ENCODE results near the gene TXNRD1.
"Not testable (repeated sequence)": the region's sequence is repeated elsewhere in the genome, so short reads cannot be mapped to it uniquely, and the experiment has no call there.

The TXNRD1 gene

DNA sequence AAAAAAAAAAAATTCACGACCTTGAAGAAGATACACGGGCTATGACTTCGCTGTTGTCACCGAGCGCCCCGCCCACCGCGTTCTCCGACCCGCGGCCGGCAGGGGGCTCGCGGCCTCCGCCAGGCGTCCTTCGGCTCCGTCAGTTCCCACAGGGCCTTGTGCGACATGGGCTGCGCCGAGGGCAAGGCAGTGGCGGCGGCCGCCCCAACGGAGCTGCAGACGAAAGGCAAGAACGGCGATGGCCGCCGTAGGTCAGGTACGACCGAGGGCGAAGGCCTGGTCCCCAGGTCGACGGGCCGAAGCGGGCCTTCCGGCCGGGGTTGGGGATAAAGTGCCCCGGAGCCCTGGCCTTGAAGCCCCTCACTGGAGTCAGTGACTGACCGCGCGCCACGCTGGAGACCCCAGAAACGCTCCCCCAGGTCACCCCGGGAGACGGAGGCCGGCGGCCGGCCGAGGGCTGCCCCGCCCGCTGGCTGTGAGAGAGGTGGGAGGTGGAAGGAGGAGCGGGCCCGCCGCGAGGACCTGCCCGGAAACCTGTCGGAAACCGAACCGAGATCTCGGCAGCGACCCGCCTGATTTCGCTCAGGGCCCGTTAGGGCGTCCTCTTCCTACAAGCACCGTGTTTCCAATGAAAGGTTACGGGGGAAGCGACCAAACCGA lies at the start of gene TXNRD1:
Gene TXNRD1 (plus strand): TSS at position 142 of the 660 bp plus-strand sequence. CDS start 24 bp downstream, at position 166.
- DNase-seq = peak; percentile 88

DNA sequence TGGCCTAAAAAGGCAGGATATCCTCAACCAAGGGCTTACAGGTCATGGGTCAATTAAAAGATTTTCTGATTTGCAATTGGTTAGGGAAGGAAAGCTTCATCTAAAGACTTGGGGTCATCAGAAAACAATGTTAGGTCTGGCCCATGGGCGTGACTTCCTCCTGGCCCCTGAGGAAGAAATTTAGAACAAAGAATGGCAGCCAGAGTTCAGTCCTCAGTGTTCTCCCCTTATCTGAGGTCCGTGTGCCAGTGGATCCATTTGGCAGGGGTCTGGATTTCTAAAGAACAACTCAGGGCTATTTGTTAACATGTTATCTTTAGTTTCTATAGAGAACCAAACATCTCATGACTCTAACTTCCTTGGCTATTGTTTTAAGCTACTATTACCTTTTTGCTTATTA lies 49.8 kb upstream of the TXNRD1 start:
- no peak for DNase-seq

DNA sequence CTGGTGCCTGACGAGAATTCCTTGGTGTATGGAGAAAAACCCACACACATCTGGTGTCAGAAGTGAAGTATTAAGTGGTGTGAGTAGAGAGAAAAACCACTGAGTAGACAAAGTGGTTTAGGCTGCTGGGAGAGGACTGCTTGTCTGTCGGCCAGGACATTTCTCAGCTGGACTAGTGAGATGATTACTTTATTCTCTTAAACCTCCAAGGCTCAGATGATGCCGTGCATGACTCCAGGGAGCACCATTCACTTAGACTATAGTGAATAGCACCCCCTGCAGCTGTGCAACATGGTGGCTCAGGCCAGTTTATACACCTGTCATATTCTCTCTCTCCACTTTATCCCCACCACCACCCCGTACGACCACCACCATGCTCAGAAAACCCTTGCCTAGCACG lies 49.1 kb upstream of the TXNRD1 start:
- DNase-seq = no peak

- no peak for DNase-seq
Observed at GRCh38 chr12:104167519-104168458, 47.8 kb upstream of the TXNRD1 start.

DNA sequence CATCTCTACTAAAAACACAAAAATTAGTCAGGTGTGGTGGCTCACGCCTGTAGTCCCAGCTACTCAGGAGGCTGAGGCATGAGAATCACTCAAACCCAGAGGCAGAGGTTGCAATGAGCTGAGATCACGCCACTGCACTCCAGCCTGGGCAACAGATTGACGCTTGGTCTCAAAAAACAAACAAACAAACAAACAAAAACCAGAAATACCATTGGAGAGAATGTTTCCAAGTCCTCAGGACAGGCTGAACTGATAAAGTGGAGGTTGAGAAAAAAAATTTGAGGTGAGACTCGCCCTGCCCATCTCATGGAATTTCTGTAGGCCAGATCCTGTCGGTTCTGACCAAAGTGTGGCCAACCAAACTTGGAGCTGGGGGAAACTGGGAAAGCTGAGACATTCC lies 47.0 kb upstream of the TXNRD1 start:
- no peak for DNase-seq

- DNase-seq = no peak
Observed at GRCh38 chr12:104171785-104172569, 43.6 kb upstream of the TXNRD1 start.

GRCh38 chr12:104172570-104172947 lies 43.0 kb upstream of the TXNRD1 start:
- no peak for DNase-seq

DNA sequence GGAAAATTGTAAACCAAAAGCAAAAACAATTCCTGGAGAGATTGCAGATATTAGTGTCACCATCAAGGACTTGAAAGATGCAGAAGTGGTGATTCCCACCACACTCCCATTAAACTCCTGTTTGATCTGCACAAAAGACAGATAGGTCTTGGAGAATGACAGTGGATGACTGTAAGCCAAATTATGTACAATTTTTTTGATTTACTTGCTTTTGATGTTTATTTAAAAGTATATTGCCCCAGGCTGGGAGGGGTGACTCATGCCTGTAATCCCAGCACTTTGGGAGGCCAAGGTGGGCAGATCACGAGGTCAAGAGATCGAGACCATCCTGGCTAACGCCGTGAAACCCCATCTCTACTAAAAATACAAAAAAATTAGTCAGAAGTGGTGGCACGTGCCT lies 41.8 kb upstream of the TXNRD1 start:
- DNase-seq = not testable (repeated sequence)

DNA sequence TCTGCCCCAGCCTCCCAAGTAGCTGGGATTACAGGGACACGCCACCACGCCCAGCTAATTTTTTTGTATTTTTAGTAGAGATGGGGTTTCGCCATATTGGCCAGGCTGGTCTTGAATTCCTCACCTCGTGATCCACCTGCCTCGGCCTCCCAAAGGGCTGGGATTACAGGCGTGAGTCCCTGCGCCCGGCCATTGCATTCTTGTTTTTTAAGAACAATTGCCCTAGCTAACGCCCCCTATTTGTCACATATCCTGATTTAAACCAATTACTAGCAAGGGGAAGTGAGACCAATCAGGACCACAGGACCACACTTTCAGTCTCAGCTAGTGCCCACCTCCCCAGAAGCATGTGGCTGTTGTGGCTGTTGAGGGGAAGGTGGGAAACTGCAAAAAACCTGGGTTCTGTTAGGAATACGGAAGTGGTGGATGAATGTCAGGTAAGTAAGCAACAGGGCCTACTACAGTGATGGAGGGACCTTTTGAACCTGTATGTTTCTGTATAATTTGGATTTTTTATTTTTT lies 39.8 kb upstream of the TXNRD1 start:
- DNase-seq = no peak

DNA sequence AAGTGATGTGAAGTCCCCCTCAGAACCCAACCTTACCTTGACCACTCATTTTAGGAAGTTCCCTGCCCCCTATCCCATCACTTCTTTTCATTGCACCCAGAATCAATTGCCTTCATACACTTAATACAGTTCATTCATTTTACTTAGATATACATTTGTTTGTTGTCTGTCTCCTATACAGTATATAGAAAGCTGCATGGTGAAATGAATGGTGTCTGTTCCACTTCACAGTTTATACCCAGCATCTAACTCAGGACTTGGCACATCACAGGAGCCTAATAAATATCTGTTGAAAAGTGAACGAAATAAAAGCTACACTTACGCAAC lies 38.3 kb upstream of the TXNRD1 start:
- no peak for DNase-seq

GRCh38 chr12:104177663-104178501 lies 37.7 kb upstream of the TXNRD1 start:
- DNase-seq = no peak

- DNase-seq = no peak
Observed at GRCh38 chr12:104180374-104180773, 35.2 kb upstream of the TXNRD1 start.

DNA sequence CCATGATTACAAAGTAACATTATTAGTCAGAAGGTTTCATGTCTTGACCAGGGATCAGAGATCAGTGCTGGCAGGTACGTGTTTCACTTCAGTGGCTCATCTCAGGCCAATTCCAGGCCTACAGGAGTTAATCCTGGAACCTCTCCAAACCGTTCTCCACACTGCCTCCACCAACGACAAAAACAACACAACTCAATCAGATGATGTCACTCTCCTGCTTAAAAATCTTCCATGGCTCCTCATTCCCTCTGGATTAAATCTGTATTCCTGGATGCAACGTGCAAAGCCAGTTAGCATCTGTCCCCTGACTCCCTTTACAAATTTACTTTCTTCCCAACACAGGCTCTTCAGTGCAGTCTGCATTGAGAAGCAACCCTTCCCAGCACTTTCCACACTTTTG lies 34.3 kb upstream of the TXNRD1 start:
- DNase-seq = no peak

DNA sequence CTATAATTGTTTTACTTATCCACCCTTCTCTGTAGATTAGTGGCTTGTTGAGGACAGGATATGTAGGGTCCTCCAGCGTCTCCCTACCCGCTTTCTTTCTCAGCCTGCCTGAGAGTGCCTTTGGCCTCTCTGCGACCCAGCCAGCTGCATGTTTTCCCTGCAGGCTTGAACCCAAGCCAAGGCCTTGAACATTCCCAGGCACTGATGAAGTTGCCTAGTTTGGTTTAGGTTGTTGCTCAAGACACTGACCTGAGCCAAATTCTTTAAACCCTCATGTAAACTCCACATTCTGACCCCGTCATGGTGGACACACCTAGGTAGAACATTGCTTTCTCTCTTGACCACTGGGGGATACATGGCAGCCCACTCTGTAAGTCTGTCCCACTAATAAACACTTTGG lies 33.4 kb upstream of the TXNRD1 start:
- DNase-seq = no peak

GRCh38 chr12:104182621-104183378 lies 32.8 kb upstream of the TXNRD1 start:
- DNase-seq = no peak

- no peak for DNase-seq
Observed at GRCh38 chr12:104183443-104183842, 32.1 kb upstream of the TXNRD1 start.

DNA sequence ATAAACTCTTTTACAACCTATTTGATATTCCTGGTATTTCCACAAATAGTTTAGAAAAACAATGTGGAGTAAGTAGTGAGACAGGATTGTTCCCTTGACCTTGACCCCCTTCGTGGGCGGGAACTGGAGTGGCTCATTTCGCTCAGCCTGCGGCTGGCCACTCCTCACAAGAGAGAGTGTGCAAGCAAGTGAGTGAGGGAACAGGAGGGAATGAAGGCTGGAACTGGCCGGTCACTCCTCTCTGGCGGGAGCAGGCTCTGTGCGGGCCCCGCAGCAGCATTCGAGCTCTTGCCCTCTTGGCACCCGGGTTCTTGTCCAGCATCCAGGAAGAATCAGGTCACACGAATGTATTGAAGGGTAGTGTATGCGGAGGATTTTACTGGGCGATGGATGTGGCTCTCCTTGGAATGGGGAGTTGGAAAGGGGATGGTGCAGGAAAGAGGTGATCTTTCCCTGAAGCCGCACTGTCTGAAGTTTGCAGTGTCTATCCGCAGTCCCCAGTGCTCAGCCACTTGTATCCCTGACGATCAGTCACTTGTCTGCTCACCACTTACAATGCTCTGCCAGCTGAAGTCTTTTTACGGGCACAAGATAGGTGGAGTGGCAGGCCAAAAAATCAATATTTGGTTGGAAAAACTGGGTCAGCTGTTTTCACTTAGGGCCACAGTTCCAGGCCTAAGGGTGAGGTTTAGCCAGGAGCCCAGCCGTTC lies 28.0 kb upstream of the TXNRD1 start:
- no peak for DNase-seq

- DNase-seq = no peak
Observed at GRCh38 chr12:104188534-104188933, 27.0 kb upstream of the TXNRD1 start.

DNA sequence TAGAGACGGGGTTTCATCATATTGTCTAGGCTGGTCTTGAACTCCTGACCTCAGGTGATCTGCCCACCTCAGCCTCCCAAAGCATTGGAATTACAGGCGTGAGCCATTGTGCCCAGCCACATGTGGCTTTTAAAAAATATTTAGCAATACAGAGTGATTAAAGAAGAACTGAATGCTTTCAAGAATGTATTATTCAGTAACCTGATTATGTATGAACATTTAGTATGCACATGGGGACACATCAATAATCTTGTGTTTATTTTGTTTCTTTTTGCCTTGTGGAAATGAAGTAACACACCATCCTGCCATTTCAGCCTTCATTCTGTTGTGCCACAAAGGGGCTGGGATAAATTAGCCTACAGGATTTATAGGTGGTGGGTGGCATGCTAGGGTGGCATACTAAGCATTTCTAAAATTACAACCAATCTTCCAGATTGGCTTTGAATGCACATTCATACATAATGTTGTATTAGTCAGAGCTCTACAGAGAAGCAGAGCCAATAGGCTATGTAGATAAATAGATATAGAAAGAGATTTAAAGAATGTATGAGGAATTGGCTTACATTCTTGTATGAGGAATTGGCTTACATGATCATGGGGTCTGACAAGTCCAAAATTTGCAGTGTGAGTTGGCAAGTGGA lies 25.5 kb upstream of the TXNRD1 start:
- DNase-seq = no peak

GRCh38 chr12:104190641-104191176 lies 24.9 kb upstream of the TXNRD1 start:
- no peak for DNase-seq
